Activated CD4-positive, alpha-beta T cell treated with anti-CD3 and anti-CD28 coated beads for 48 hours (primary cell): ENCODE data around the gene KLHL29.
"Not testable (repeated sequence)": the region's sequence is repeated elsewhere in the genome, so short reads cannot be mapped to it uniquely, and the experiment has no call there.

Experiments
- DNase-seq: peaks from one replicate; pipeline ENCODE4 v3.0.0-alpha.2; 2020

KLHL29 gene

DNA sequence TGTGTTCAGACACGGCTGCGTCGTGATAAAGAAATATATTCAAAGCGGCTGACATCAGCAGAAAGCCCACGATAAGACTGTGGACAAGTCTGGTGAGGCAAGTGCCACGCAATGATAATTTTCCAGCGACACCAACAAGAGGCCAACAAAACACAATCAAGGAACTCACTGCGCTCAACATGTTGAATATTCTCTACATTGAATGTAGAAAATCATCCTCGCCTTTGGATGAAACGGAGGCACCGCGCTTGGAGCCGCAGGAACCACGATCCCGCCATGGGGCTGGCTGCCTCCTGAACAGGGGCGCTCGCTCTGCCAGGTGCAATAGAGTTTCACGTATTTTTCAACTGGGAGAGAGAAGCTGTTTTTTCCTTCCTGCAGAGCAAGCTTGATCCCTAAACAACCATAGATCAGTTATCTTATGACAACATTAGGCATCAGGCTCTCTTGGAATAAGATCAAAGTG is 321.7 kb downstream of the KLHL29 start:
- DNase-seq = no peak

DNA sequence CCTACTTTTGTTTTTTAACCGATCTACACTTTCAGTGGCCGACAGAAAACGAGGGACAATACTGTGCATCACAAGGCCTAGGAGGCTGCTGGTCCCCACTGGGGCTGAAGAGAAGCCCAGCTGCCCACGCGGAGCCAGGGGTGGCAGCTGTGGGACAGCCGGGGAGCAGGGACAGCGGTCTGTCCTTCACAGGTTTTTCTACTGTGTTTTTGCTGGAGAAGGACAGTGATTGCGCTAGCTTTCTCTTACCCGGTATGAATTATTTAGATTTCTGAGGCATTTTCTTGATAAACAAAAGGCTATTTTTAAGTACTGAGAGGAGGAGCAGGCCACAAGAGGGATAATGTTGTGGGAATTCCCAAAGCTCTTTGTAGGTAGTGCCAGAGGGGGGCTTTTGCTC is 322.1 kb downstream of the KLHL29 start:
- DNase-seq = no peak

DNA sequence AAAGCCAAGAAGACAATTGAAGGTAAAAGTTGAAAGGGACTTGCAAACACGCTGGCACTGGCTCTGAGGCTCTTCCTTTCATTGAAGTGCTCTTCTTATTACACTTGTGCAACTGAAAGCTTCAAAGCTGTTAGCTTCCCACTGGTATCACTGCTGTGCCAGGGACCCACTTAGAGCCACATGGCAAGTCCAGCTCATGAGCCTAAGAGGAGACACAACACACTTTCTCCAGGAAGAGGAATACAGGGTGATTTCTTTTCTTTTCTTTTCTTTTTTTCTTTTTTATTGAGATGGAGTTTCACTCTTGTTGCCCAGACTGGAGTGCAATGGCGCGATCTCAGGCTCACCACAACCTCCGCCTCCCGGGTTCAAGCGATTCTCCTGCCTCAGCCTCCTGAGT is 323.8 kb downstream of the KLHL29 start:
- DNase-seq = no peak

DNA sequence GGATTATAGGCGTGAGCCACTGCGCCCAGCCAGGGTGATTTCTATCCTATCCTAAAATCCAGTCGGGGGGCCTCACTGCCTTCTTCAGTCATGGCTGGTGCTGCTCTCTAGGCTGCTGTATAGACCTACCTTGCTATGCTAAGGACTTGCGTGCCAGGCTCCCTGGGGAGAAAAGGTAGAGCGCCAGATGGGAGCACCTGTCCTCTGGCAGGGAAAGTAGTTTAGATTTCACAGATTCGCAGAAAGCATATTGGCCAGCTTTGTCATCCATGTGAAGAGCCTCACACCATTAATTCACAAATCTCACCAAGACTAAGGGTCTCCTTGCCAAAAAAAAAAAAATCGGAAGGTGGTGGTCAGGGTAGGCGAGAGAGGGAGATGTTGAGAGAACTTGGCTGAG is 324.3 kb downstream of the KLHL29 start:
- DNase-seq = no peak

DNA sequence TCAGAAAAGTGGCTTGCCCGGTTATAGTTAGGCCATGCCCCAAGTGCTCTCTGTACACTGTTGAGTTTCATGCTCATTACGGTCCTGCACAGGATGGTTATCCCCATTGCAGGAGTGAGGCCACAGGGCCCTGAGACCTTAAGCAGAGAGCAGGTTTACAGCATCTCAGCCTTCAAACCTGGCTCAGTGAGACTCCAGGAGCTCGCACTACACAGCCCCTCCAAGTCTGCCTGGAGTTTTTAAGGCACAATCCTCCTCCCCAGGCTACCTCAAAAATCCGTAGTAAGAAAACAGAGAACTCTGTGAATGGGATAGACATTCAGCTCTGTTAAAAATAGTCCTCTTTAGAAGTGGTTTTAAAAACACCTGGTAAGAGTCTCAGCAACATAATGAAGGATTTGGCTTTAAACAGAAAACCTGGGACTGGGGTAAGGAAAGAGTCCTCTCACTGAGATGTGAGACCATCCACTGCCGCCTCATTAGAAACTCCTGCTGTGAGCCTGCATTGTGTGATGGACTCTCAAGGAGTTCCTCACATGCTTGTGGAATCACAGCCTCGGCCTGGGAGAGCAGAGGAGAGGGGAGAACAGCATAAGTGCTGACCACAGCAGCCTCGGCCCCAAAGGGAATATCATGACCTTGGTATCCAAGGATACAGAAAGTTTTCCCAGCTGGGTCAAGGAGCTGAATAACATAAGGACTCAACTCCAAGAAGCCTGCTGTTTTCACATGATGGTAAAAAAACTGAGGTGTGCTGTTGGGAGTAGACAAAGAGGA is 327.2 kb downstream of the KLHL29 start:
- DNase-seq = no peak

DNA sequence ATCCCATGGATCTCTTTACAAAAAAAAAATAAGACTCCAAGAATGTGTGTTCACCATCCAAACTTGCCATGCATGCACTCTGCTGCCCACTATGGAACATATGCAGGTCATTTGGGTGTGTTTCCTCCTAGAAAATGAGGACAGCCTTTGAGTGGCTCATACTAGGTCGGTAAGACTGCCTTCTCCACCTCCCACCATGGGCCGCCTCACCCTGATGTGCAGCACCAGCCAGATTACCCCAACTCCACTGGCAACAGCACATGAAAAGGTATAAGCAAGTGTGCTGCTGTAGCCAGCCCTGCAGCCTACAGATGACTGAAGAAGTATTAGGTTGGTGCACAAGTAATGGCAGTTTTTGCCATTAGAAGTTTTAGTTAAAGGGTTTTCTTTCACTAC is 327.8 kb downstream of the KLHL29 start:
- DNase-seq = no peak

DNA sequence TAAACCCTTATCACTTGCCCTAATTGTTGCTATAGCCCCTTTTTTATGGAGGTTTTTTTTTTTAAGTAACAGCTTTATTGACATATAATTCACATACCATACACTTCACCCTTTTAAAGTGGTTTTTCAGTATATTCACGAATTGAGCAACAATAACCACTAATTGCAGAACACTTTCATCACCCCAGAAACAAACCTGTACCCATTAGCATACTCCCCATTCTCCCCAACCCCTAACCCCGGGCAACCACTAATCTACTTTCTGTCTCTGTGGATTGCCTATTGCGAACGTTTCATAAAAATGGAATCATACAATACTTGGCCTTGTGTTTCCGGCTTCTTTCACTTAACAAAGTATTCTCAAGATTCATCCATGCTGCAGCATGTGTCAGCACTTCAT is 328.4 kb downstream of the KLHL29 start:
- DNase-seq = no peak

DNA sequence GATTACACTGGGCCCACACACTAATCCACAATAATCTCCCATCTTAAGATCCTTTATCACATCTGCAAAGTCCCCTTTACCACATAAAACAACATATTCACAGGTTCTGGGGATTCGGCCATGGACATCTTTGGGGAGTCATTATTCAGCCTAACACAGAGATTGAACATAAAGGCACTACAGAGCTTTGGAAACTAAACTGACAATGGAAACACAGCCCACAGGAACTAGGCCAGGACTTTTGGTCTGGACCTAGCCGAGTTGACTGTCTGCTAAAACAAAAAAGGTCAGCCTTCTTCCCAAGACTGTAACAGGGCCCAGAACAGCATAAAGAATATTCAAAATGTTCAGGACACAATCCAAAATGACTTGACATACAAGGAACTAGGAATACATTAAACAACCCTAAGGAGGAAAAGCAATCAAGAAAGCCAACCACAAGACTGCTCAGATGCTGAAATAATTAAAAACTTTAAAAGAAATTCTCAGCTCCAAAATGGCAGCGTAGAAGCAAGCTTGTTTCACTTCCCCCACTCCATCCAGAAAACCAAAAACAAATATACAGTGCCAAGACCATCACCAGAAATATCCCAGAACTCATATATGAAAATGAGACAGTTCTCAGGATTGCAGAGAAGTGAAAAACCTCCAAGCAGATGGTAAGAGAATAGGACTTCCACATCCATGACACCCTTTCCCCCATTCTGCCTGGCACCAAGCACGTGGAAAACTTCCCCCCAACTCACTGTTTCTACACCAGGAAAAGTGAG is 334.1 kb downstream of the KLHL29 start:
- DNase-seq = no peak

DNA sequence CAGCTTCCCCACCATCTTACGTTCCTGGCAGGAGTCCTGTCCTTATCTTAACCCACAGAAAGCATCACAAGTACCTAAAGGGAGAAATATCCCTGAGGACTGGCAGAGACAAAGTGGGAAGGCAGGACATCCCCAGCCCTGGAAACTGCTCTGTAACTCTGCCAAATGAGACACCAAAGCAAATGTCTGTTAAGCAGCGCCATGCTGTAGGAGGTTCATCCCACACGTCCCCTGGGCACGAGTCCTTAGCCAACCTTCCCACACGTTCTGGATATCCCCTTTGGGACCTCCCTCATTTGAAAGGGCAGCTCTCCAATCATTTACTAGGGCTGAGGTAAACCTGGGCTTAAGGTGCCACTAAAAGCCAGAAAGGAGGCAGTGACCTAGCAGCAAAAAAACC is 334.7 kb downstream of the KLHL29 start:
- no peak for DNase-seq

DNA sequence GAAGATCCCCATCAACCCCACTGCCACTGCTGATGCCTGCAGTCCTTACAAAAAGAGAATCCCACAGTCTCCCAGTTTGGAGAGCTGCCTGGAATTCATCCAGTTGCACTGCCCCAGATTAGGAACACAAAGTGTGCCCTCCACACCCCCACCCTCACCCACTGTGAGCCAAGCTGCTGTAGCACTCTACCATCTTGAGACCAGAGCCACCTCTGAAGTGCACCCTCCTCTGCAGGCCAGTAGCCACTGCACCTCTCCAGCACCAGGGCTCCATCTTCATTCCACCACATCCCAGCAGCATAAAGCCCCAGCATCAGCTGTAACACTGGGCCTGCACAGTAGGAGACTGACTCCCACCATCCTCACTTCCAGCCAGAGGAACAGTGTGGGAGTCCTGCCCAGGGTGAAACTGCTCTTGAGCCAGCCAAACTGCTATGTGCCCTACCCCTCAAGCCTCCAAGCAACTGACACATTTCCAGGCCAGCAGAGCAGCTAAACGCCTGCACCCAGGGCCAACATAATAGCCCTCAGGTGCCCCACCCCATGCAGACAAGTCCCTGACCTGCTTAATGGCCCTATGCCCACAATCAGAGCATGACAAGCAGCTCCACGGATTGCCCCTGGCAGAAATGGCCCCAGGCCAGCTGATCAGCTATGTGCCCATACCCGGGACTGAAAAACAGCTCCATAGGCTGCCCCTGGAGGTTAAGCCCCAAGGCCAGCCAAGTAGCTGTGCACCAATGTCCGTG is 335.9 kb downstream of the KLHL29 start:
- DNase-seq = no peak

DNA sequence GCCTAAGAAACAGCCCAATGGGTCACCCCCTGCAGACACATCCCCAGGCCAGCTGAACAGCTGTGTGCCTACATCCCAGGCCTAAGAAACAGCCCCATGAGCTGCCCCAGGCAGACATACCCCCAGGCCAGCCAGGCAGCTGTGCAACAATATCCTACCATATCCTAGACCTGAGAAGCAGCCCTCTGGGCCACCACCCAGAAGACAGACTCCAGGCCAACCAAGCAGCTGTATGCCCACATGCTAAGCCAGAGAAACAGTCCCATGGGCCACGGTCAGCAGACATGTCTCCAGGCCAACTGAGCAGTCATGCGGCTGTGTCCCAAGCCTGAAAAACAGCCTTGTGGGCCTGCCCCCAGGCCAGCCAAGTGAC is 336.5 kb downstream of the KLHL29 start:
- DNase-seq = no peak

DNA sequence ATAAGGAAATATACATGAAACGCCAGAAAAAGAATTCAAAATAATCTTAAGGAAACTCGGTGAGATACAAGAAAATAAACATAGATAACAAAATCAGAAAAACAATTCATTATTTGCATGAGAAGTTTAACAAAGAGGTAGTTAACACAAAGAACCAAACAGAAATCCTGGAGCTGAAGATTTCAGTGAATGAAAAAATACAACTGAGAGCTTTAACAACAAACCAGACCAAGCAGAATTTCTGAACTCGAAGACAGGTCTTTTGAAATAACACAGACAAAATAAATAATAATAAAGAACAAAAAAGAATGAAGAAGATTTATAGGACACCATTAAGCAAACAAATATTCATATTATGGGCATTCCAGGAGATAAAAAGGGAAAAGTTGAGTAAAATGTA is 337.3 kb downstream of the KLHL29 start:
- DNase-seq = no peak

DNA sequence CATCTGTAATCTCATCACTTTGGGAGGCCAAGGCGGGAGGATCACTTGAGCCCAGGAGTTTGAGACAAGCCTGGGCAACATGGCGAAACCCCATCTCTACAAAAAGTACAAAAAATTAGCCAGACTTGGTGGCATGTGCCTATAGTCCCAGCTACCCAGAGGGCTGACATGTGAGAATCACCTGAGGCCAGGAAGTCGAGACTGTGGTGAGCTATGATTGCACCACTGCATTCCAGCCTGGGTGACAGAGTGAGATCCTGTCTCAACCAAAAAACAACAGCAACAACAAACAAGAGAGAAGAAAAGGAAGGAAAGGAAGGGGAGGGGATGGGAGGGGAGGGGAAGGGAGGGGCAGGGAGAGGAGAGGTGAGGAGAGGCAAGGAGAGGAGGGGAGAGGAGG is 338.1 kb downstream of the KLHL29 start:
- not testable (repeated sequence) for DNase-seq

DNA sequence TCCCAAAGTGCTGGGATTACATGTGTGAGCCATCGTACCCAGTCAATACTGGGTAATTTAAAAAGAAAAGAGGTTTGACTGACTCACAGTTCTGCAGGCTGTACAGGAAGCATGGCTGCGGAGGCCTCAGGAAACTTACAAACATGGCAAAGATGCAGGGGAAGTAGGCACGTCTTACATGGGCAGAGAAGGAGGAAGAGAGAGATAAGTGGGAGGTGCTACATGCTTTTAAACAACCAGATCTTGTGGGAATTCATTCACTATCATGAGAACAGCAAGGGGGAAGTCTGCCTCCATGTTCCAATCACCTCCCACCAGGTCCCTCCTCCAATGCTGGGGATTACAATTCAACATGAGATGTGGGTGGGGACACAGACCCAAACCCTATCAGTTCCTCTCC is 349.4 kb downstream of the KLHL29 start:
- no peak for DNase-seq

DNA sequence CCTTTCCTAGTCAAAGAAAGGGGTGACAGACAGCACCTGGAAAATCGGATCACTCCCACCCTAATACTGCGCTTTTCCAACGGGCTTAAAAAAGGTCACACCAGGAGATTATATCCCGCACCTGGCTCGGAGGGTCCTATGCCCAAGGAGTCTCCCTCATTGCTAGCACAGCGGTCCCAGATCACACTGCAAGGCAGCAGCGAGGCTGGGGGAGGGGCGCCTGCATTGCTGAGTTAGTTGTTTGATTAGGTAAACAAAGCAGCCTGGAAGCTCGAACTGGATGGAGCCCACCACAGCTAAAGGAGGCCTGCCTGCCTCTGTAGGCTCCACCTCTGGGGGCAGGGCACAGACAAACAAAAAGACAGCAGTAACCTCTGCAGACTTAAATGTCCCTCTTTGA is 351.8 kb downstream of the KLHL29 start:
- DNase-seq = not testable (repeated sequence)

DNA sequence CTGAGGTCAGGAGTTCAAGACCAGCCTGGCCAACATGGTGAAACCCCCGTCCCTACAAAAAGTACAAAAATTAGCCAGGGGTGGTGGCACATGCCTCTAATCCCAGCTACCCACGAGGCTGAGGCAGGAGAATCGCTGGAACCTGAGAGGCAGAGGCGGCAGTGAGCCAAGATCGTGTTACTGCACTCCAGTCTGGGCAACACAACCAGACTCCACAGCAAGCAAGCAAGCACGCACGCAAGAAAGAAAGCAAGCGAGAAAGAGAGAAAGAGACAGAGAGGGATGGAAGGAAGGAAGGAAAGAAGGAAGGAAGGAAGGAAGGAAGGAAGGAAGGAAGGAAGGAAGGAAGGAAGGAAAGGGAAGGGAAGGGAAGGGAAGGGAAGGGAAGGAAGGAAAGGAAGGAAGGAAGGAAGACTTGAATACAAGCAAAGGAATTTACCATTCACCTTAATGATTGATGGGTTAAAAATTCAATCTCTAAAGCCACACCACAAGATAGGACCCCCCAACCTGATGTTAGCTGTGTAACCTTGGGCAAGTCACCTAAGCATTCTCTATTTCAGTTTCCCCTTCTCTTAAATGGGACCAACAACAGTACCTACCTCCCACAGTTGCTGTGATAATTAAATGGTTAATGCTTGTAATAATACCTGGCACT is 360.2 kb downstream of the KLHL29 start:
- DNase-seq = no peak

DNA sequence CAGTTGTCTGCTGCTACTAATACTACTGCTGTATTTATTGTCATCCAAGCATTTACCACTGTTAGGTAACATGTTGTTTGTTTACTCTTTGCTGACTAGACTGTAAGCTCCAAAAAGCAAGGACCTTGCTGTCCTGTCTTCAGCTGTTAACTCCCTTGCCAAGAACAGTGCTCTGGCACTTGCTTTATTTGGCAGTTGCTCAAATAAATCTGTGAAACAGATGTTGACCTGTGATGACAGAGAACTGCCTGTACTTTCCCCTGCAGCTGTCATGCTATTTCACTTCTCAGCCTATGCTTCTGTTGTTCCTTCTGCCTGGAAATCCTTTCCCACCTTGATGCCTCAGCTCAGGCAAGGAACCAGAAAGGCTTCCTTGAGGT is 360.7 kb downstream of the KLHL29 start:
- no peak for DNase-seq

DNA sequence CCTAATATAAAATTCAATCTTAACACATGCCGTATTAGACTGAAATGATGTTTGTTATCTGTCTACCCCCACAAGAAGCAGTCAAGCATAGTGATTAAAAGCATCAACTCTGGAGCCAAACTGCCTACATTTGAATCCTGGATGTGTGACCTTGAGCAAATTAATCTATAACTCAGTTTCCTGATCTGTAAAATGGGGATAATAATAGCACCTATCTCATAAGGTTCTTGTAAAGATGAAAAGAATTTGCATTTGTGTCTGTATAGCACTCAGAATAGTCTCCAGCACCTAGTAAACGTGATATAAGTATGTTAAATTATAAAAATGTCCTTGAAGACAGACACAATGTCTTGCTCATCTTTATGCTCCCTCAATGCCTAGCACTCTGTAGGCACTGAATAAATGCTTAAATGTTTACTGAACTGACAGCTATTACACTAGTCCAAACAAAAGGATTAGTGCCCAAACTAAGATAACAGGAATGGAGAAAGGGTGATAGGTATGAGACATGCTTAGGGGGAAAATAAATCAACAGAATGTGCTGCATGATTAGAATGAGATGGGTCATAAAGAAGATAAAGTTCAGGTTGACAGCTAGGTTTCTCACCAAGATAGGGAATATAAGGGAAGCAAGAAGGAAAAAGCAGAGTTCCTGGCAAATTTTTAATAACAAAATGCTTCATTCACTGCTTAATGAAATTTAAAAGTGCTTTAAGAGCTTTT is 361.3 kb downstream of the KLHL29 start:
- DNase-seq = no peak

DNA sequence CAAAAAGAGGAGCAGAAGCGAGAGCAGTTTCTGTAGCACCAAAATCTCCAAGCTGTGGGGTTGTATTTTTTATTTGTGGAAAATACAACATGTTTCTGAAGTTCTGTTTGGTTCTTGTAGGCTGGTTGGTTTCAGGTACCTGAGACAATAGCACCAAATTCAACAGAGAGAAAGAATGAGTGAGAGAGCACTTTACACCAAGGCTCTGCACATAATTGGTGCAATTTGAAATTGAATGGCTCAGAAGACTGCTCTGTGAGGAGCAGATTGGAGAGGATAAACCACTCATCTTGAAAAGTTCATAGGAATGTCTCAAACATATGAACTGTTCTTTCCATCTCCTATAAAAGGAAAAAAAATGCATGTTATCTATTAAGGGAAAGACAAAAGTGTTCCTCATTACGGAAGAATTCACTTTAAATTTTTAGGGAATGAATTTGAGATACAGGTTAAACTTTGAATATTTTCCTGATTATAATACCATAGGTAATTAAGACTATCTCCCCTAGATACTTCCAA is 366.8 kb downstream of the KLHL29 start:
- DNase-seq = no peak

DNA sequence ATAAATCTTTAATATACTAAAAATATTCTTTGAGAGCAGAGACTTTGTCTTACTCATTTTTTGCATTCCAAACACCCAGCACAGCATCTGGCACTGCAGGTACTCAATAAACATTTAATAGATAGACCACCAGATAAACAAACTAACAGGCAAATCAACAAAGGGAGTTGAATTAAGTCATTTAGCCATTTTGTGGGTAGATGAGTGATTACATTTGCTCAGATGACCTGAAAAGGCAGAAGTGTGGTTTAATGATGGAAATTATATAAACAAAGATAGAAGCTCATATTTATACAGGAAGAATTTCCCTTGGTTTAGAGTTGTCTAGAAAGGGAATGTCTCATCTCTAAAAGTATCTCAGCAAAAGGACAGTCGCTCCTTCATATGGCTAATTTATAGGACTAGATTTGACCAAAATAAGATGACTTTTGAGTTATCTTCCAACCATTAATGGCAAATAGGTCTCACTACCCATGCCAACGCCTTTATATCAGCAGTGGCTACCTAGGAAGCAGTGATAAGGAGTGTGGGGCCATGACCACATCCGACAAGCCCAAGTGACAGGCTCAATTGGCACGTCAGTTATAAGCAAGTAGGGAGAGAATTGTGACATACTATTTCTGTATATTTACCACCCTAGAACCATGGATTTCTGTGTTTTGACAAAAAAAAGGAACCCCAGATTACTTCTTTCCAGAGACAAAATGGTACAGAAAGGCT is 368.5 kb downstream of the KLHL29 start:
- DNase-seq = no peak

DNA sequence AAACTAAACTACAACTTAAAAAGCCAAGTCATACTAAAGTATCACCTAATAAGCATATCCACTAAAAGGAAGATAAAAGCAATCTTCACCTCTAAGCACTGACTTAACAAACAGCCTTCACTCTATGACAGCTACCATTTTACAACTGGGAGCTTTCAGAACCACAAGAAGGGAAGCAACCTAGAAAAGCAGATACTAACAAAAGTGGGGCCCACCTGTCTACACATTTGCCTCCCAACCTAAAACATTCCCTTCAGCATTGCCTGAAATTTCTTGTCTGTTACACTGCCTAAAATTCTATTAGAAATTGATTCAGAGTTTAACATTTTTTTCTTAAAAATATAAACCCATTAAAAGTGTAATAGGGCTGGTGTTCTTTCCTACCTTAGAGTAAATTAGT is 370.0 kb downstream of the KLHL29 start:
- DNase-seq = no peak
